Heart right ventricle (tissue), 16 donors: ENCODE measurements around the gene CYBA. TPM values are rescaled to one million over a fixed set of nuclear protein-coding genes. Genes with fewer than 3 reads are reported as not detected.

Source experiments
- ATAC-seq, 8 donors: fragments of 200-7000 bp; cut with Tn5 transposase; one replicate each; pipeline ENCODE4 v1.9.1; 2020; ENCODE audit warnings: mild to moderate bottlenecking in 8 of 8, moderate library complexity in 8 of 8, moderate number of reproducible peaks in 1 of 8
- DNase-seq, 2 donors: peaks; one replicate each; pipeline ENCODE4 v3.0.0-alpha.2; 2020
- H3K27ac ChIP-seq, 10 donors: fragments of 200-600 bp; sonication (generic) in 2 of 10; one replicate each; pipeline versions ENCODE4 v1.5.0 to v1.8.0; 2020 to 2022; ENCODE audit warnings: mild to moderate bottlenecking in 3 of 10
- H3K27me3 ChIP-seq, 7 donors: fragments of 200-600 bp; one replicate each; pipeline ENCODE4 v1.8.0; 2021 to 2022; ENCODE audit warnings: mild to moderate bottlenecking in 2 of 7
- H3K36me3 ChIP-seq, 9 donors: fragments of 200-600 bp; sonication (generic) in 1 of 9; one replicate each; pipeline versions ENCODE4 v1.5.0 to v1.8.0; 2020 to 2022; ENCODE audit warnings: mild to moderate bottlenecking in 2 of 9
- H3K4me1 ChIP-seq, 9 donors: fragments of 200-600 bp; sonication (generic) in 1 of 9; one replicate each; pipeline versions ENCODE4 v1.5.0 to v1.8.0; 2020 to 2022; ENCODE audit warnings: mild to moderate bottlenecking in 4 of 9
- H3K4me3 ChIP-seq, 10 donors: fragments of 200-600 bp; sonication (generic) in 2 of 10; one replicate each; pipeline versions ENCODE4 v1.5.0 to v1.8.0; 2020 to 2022; ENCODE audit warnings: mild to moderate bottlenecking in 7 of 10, moderate library complexity in 2 of 10
- H3K9me3 ChIP-seq, 11 donors: fragments of 200-600 bp in 10 of 11; sonication (generic) in 2 of 11; one replicate each; pipeline versions ENCODE4 v1.5.0 to v1.8.0; 2013 to 2022; ENCODE audit warnings: mild to moderate bottlenecking in 2 of 11, control low read depth in 1 of 11, moderate library complexity in 1 of 11
- CTCF ChIP-seq, 9 donors: fragments of 200-600 bp; sonication (generic) in 2 of 9; IDR thresholded peaks; one replicate each; pipeline versions ENCODE4 v1.5.0 to v1.8.0; 2021 to 2022; ENCODE audit warnings: antibody characterized with exemption in 9 of 9, mild to moderate bottlenecking in 5 of 9, moderate library complexity in 1 of 9
- WGBS, 2 donors: extraction: QIAGEN DNeasy Blood & Tissue Kit; methylation state at CpG; one replicate each; pipeline ENCODE4 v1.1.7; 2013; ENCODE audit warnings: inconsistent platforms in 1 of 2; 5-methylcytosine and 5-hydroxymethylcytosine counted together
- intact Hi-C, 10 donors: fragments of 100-400 bp; cut with DNase I; formaldehyde crosslinking; loops; one replicate each; pipeline versions ENCODE4 v1.11.1 to v1.14.2; 2022
- polyA plus RNA-seq, 2 donors: library from polyadenylated mRNA; stranded (reverse); fragments of 200-250 nt; gene quantifications; one replicate each; pipeline ENCODE4 v1.2.3, GENCODE V29; 2013
- total RNA-seq, 10 donors: library from RNA; stranded (reverse); fragmentation: NEBNext Ultra II Directional in 3 of 10; extraction: Animal tissue kit (Norgen Biotek cat#: 25700) in 3 of 10; gene quantifications; one replicate each; pipeline versions ENCODE4 v1.2.1 to v1.2.4, GENCODE V29; 2021 to 2023
- donor health status: Arrhythmogenic right ventricular cardiomyopathy.
- donor health status: ischemic (EF 13 %, LVEDD 7.1; RV severe dilation, severe dysfunction).
- donor health status: healthy with polysubstance abuse.
- donor health status: DM: no; HTN: yes; CAD: no.
- donor health status: DM: no; HTN: no; CAD: no.
- donor health status: ischemic (EF 25% LVEDD 6.9; RV normal size, moderate dysfunction).
- donor health status: ischemic (EF 25% LVEDD 5.7; RV mildly dilated, moderate dysfunction).
- donor health status: healthy.
- donor health status: DM: yes; HTN: yes; CAD: no.
- donor health status: Ischemic cardiomyopathy.
- donor health status: ischemic (EF 35%, LVEDD 5.7; RV mildly dilated, moderate dysfunction).
- donor health status: nonischemic (EF 11% LVEDD 7.7; RV severe dilation, severe dysfunction).
- donor health status: DM: yes; HTN: yes; CAD: no.
- donor health status: PGD.
- donor health status: ischemic (EF 29% LVEDD 5.4; RV normal size, mild dysfunction).
- donor health status: nonischemic (EF 23%, LVEDD 6.1; RV moderate dilation, normal function).

CYBA gene
- total and polyA plus RNA-seq, 12 donors, result 13.0 to 117 (median 33.6) TPM

- no peaks in the 10 kb centered on the region for H3K9me3 ChIP-seq
- H3K36me3 ChIP-seq, result peaks cover 0 to 5% (median 0%) of the 10 kb centered on the region in 9 donors
- peak in 3 of 9 donors; percentile 11 to 17 (median 17) for TF ChIP-seq CTCF (IDR thresholded peaks at IDR 0.05)
- no peaks in the 10 kb centered on the region for H3K27me3 ChIP-seq
- DNase-seq (peak; percentile 97), ATAC-seq (peak; percentile 98 to 100 (median 99))
- intact Hi-C loops, result loop anchor here in 2 of 10 donors (5.0 to 10.0 kb wide), 3 partner anchors 39 to 68 kb away; partner anchors contain the start of genes CTU2 (in 1 of the 2) and RNF166 (in 1 of the 2)
- peaks cover 2 to 45% (median 30%) of the 10 kb centered on the region in 9 donors for H3K4me1 ChIP-seq
- 0 to 1% methylated on average over 86 to 88 of the region's 88 CpGs for WGBS, 2 donors
- peak within 1 kb of the TSS; percentile 68 to 99 (median 90) for H3K4me3 ChIP-seq
- H3K27ac ChIP-seq, result peak within 1 kb of the TSS; percentile 59 to 93 (median 88)
Observed at GRCh38 chr16:88662843-88663606, 12.2 kb upstream of the CYBA start, which contains the start of gene MVD. TSS of gene MVD (minus strand) at chr16:88663091. CDS start at chr16:88663080, 11 bp downstream.

GRCh38 chr16:88662222-88662842 is 11.5 kb upstream of the CYBA start:
- no peaks in the 10 kb centered on the region for H3K27me3 ChIP-seq
- peaks cover 0 to 10% (median 0%) of the 10 kb centered on the region in 9 donors for H3K36me3 ChIP-seq
- H3K9me3 ChIP-seq, result no peaks in the 10 kb centered on the region
- peak overlapping the region; percentile 68 to 99 (median 90) for H3K4me3 ChIP-seq
- intact Hi-C loops, result loop anchor here in 2 of 10 donors (5.0 to 10.0 kb wide), 3 partner anchors 40 to 68 kb away; partner anchors contain the start of genes CTU2 (in 1 of the 2) and RNF166 (in 1 of the 2)
- ATAC-seq (no peak), DNase-seq (no peak)
- peak overlapping the region; percentile 59 to 93 (median 88) for H3K27ac ChIP-seq
- WGBS, 2 donors, result 1 to 2% methylated on average over 48 to 49 of the region's 49 CpGs
- H3K4me1 ChIP-seq, result peaks cover 2 to 42% (median 30%) of the 10 kb centered on the region in 9 donors
- no peak for TF ChIP-seq CTCF (IDR thresholded peaks at IDR 0.05)

GRCh38 chr16:88661468-88661867 is 10.6 kb upstream of the CYBA start:
- Histone ChIP-seq H3K4me1 (peaks cover 2 to 41% (median 30%) of the 10 kb centered on the region in 9 donors), H3K27me3 (no peaks in the 10 kb centered on the region), H3K36me3 (peaks cover 0 to 14% (median 0%) of the 10 kb centered on the region in 9 donors), H3K4me3 (no peak overlapping the region), H3K9me3 (no peaks in the 10 kb centered on the region), H3K27ac (no peak overlapping the region)
- 88 to 89% methylated on average over 10 of the region's 10 CpGs for WGBS, 2 donors
- no peak for TF ChIP-seq CTCF (IDR thresholded peaks at IDR 0.05)
- intact Hi-C loops, result loop anchor here in 2 of 10 donors (5.0 to 10.0 kb wide), 3 partner anchors 41 to 67 kb away; partner anchors contain the start of genes CTU2 (in 1 of the 2) and RNF166 (in 1 of the 2)
- no peak for DNase-seq
- ATAC-seq, result no peak

- no peaks in the 10 kb centered on the region for H3K27me3 ChIP-seq
- H3K4me1 ChIP-seq, result peaks cover 1 to 25% (median 16%) of the 10 kb centered on the region in 9 donors
- DNase-seq (no peak), ATAC-seq (no peak)
- no peak overlapping the region for H3K4me3 ChIP-seq
- intact Hi-C loops, result no loop called here
- no peaks in the 10 kb centered on the region for H3K9me3 ChIP-seq
- H3K27ac ChIP-seq, result no peak overlapping the region
- peaks cover 0 to 36% (median 14%) of the 10 kb centered on the region in 9 donors for H3K36me3 ChIP-seq
- WGBS, 2 donors, result 93 to 95% methylated on average over 25 of the region's 25 CpGs
- no peak for TF ChIP-seq CTCF (IDR thresholded peaks at IDR 0.05)
Observed at GRCh38 chr16:88659160-88659559, 8.3 kb upstream of the CYBA start.
